ENCODE measurements around the gene ABCC12. TPM values are rescaled to one million over a fixed set of nuclear protein-coding genes. Genes with fewer than 3 reads are reported as not detected.

The ABCC12 gene
- total and polyA plus RNA-seq, 2 donors (not counting 3 experiments of a cell fraction or from before 2014, with no cell fraction given), result not detected

GRCh38 chr16:48139517-48139916 is 16.3 kb downstream of the ABCC12 start:
- ChIA-PET CTCF (interaction anchor here (1.1 to 2.2 kb wide), 3 partner anchors 13 to 84 kb away, joined by 3 to 5 read pairs (median 4); no protein-coding TSS in a partner anchor), POLR2A (no interaction called here)
- Histone ChIP-seq H3K27me3 (ENCODE audit: control insufficient read depth in 2 of 2, insufficient read depth in 2 of 2, low read length in 2 of 2) (no peaks in the 10 kb centered on the region), H3K9ac (replicated peaks; ENCODE audit: extremely low read depth, insufficient read depth, low read length) (no peak overlapping the region), H3K9me1 (replicated peaks; ENCODE audit: control insufficient read depth, extremely low read depth, insufficient read depth, low read length) (no peaks in the 10 kb centered on the region), H3K79me2 (ENCODE audit: control insufficient read depth, insufficient read depth, low read length) (no peaks in the 10 kb centered on the region), H3K36me3 (ENCODE audit: control insufficient read depth in 2 of 2, extremely low read depth in 1 of 2, insufficient read depth in 2 of 2, low read length in 2 of 2) (no peaks in the 10 kb centered on the region), H3K4me3 (replicated peaks in 1 of 3; ENCODE audit: insufficient read depth in 1 of 3, low read depth in 1 of 3, low read length in 3 of 3) (no peak overlapping the region), H2AFZ (ENCODE audit: low read depth, low read length) (no peak overlapping the region), H3K4me1 (ENCODE audit: control insufficient read depth, extremely low read depth, insufficient read depth, low read length) (no peaks in the 10 kb centered on the region), H3K4me2 (ENCODE audit: insufficient read depth, low read length) (no peak overlapping the region), H3K9me3 (replicated peaks; ENCODE audit: control insufficient read depth, insufficient read depth, low read length) (no peaks in the 10 kb centered on the region), H3K27ac (ENCODE audit: insufficient read depth, low read depth, low read length) (no peak overlapping the region), H4K20me1 (replicated peaks; ENCODE audit: control insufficient read depth, extremely low read depth, insufficient read depth, low read length) (no peaks in the 10 kb centered on the region)
- no peak for DNase-seq (ENCODE audit: low read depth, low spot score)
- intact Hi-C loops (cut with micrococcal nuclease) (no loop called here), dilution Hi-C loops (cut with MboI; ENCODE audit: extremely low pct_ligation_motif_present, low sequenced_read_pairs) (no loop called here)
- no TSS peak for BruUV-seq (replicated peaks)
- TF ChIP-seq POLR2A (IDR thresholded peaks at IDR 0.05; ENCODE audit: low read depth, low read length), result no peak
- no peak for TF ChIP-seq FOS (IDR thresholded peaks at IDR 0.05; ENCODE audit: borderline replicate concordance, insufficient read depth, low read length)
- TF ChIP-seq EZH2 (IDR thresholded peaks at IDR 0.05; ENCODE audit: borderline replicate concordance, low read depth, low read length, severe bottlenecking), result no peak
- no peak for TF ChIP-seq JUN (IDR thresholded peaks at IDR 0.05; ENCODE audit: borderline replicate concordance, insufficient read depth, insufficient read length, low read depth)
- TF ChIP-seq POLR2AphosphoS5 (IDR thresholded peaks at IDR 0.05; ENCODE audit: insufficient read depth, low read depth, low read length), result no peak
- no peak for TF ChIP-seq MYC (IDR thresholded peaks at IDR 0.05; ENCODE audit: low read depth, low read length)
- TF ChIP-seq GATA2 (IDR thresholded peaks at IDR 0.05; ENCODE audit: insufficient read depth, insufficient read length, low read depth, low read length), result no peak
- no peak for TF ChIP-seq CTCF (IDR thresholded peaks at IDR 0.05; ENCODE audit: extremely low read depth in 1 of 2, insufficient read depth in 1 of 2, low read depth in 1 of 2, low read length in 2 of 2)
- no peak for TF ChIP-seq MAX (IDR thresholded peaks at IDR 0.05; ENCODE audit: insufficient read depth, insufficient read length)
- FAIRE-seq, result no peak

Measured in endothelial cell of umbilical vein (primary cell).